Inferior parietal cortex (tissue), 1 donor: ENCODE data around the gene CDC14A.
"Not testable (repeated sequence)": the region's sequence is repeated elsewhere in the genome, so short reads cannot be mapped to it uniquely, and the experiment has no call there.

Experiments used
- DNase-seq: peaks from one replicate; pipeline ENCODE4 v3.0.0-alpha.2; 2016; ENCODE audit errors: extremely low spot score

The CDC14A gene, protein sequence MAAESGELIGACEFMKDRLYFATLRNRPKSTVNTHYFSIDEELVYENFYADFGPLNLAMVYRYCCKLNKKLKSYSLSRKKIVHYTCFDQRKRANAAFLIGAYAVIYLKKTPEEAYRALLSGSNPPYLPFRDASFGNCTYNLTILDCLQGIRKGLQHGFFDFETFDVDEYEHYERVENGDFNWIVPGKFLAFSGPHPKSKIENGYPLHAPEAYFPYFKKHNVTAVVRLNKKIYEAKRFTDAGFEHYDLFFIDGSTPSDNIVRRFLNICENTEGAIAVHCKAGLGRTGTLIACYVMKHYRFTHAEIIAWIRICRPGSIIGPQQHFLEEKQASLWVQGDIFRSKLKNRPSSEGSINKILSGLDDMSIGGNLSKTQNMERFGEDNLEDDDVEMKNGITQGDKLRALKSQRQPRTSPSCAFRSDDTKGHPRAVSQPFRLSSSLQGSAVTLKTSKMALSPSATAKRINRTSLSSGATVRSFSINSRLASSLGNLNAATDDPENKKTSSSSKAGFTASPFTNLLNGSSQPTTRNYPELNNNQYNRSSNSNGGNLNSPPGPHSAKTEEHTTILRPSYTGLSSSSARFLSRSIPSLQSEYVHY

DNA sequence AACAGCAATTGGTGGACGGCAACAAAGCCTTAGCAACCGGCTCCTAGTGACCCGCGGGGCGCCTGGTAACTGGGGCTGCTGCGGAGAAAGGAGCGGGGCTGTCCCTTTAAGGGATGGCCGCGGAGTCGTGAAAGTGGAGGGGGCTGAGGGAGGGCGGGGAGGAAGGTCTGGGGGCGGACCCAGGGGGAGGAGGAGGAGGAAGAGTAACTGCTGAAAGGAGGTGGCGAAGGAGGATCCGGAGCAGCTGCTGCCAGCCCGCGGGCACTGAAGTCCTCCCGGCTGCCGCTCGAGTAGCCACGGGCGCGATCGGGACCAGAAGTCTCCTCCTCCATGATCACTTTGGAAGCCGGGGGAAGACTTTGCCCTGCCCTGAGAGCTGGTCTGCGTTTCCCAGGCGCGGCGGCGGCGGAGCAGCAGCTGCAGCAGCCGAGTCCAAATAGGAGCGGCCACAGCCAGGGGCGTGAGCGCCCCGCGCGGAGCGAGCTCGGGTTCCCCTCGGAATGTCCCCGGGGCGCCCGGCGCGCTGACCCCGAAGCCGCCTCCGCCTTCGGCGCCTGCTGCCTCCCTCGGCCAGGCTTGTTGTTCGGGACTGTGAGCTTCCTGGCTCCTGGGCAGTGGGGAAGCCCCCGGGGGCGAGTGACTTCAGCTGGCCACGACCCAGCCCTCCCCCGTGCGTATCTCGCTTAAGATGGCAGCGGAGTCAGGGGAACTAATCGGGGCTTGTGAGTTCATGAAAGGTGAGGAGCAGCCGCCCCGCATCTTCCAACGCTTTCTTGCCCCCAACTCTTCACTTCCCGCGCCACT is at the start of gene CDC14A:
TSS of gene CDC14A (plus strand) at position 240 of the 804 bp plus-strand sequence. CDS start at position 689, 449 bp downstream.
- DNase-seq, result peak; percentile 75

DNA sequence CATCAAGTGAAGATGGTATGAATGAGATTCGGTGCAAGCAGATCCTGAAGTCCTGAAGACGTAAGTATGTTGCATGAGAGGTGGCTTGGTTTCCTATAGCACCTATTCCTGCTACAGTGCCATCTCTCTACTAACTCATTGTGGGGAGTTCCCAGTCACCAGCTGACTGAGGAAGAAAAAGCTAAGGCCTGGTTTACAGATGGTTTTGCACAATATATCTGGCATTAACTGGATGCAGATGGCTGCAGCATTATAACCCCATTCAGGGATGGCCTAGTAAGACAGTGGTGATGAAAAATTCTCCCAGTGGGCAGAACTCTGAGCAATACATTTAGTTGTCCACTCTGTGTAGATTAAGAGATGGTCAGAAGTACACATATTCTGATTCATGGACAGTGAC is 49.6 kb upstream of the CDC14A start:
- no peak for DNase-seq

DNA sequence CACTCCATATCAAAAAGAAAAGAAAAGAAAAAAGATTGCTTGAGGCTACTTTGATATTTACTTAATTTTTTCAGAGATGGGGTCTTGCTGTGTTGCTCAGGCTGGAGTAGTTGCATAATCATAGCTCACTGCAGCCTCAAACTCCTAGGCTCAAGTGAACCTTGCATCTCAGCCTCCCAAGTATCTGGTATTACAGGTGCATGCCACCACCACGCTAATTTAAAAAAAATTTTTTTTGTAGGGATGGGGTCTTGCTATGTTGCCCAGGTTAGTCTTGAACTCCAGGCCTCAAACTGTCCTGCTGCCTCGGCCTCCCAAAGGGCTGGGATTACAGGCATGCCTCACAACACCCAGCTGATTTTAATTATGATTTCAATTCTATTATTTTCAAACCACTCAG is 48.1 kb upstream of the CDC14A start:
- no peak for DNase-seq

DNA sequence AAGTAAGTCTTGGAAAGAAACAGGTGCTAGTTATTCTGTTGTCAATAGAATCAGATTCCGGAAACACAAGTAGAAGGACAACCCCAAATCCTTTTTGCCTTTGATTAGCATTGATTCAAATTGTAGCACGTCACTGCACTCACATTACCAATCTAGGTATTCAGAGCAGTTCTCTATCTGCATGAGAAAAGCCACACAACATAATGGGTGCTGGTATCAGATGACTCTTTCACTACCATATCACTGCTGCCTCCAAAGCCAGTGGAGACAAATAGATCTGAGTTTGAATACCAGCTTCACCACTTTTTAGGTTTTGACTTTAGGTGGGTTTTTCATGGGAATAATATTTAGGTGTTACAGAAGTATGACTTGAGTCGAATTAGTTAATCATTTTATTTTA is 47.4 kb upstream of the CDC14A start:
- no peak for DNase-seq

DNA sequence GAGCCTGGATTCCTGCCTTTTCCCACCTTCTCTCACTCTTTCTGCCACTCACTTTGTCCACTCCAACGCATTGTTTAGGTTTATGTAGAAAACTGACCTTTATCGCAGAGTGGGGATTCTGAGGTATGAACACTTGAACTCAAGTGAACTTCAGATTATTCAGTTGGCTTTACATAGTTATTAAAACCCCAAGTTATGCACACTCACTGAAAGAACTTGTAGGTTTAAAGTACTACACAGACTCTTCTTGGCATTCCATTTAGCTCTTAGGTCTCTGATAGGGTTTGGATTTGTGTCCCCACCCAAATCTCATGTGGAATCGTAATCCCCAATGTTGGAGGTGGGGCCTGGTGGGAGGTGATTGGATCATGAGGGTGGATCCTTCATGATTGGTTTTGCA is 46.4 kb upstream of the CDC14A start:
- DNase-seq, result no peak

DNA sequence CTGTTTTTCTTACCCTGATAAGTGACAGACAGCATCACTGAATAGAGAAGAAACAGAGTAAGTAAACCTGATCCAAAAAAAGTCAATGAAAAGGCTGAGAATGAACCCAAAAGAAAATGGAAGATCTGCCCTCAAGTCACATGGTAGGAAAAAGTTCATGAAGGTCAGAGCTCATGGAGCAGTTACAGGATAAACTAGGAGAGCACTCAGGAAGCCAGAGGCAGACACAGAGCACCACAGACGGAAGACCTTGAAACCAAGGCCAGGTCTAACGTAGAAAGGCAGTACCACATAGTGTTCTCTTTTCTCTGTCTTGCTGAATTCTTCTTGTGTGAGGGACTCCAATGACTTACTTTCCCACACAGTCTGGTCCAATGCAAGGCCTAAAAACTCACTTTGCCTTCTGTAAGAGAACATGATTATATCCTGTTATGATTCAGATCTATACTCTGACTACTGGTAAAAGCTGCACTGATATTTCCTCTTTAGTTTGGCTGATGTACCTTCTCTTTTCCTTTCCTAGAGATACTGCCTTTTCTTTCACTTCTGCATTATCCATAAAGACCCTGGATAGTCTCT is 45.5 kb upstream of the CDC14A start:
- DNase-seq, result no peak

DNA sequence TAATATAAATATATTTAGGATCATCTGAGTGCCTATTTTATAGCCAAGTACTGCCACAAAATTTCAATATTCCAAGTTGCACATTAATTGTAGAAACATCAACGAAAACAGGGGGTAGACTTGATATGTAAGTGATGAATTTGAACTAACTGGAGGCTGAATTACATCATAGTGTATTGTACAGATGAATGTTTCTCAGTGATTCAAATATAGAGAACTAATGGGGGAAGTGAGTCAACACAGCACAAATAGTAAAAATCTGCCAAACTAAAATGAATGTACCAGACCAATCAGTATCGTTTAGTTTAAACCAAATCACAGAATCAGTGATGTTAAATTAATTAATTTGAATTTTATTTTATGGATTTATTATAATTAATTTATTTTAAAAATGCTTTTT is 43.5 kb upstream of the CDC14A start:
- no peak for DNase-seq

DNA sequence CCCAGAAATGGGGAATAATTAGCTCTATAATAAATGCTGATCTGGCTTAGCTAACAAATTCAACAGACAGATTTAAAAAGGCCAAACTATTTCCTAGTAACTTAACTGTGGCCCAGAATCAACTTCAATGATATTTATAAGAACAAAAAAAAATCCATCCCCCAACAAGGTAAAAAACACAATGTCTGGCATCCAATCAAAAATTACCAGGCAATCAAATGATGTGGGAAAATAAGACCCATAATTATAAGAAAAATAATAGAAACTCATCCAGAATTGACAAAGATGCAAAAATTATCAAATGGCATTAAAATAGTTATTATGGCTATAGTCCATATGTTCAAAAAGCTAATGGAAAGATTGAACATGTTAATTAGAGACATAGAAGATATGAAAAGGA is 42.4 kb upstream of the CDC14A start:
- no peak for DNase-seq

DNA sequence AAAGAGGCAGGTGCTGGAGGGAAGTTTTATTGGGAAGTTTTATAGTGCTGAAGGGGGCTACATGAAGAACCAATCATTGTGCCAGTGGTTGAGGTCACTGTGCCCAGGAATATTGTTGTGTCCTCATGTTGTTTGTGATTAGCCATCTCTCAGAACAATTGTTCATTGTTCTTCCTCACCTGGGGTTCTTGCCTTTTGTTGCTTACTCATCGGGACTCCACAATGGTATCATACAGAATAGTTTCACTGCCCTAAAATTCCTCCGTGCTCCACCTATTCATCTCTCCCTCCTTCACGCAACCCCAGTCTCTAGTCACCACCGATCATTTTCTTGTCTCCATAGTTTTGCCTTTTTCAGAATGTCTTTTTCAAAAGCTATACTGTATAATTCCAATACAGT is 38.9 kb upstream of the CDC14A start:
- DNase-seq, result no peak

DNA sequence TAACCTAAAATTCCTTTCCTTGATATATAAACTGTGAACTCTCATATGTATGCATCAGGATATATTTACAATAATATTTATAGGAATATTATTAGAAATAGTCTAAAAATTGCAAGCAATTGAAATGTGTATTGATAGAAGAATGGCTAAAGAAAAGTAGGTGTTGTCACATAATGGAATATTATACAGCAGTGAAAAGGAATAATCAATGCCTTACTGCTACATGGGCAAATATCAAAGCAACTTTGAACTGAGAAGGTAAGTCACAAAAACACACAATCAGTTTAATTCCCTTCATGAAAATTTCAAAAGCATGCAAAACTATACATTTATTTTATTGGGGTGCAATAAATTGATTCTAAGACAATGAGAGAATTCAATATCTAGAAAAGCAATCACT is 35.7 kb upstream of the CDC14A start:
- no peak for DNase-seq

DNA sequence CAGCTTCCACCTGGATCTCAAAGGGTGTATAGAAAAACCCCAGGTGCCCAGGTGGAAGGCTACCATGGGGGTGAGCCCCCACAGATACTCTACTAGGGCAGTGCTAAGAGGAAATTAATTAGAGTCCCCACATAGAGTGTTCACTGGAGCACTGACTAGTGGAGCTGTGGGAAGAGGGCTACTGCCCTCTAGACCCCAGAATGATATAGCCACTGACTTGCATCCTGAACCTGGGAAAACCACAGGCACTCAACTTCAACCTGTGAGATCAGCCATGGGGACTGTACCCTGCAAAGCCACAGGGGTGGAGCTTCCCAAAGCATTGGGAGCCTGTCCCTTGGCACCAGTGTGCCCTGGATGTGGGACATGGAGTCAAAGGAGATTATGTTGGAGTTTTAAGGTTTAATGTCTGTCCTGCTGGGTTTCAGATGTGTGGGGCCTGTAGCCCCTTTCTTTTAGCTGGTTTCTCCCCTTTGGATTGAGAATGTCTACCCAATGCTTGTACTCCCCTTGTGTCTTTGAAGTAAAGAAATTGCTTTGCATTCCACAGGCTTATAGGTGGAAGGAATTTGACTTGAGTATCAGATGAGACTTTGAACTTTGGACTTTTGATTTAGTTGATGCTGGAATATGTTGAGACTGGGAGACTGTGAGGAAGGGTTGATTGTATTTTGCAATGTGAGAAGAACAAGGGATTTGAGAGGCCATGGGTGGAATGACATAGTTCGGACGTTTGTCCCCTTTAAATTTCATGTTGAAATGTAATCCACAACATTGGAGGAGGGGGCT is 31.8 kb upstream of the CDC14A start:
- no peak for DNase-seq

DNA sequence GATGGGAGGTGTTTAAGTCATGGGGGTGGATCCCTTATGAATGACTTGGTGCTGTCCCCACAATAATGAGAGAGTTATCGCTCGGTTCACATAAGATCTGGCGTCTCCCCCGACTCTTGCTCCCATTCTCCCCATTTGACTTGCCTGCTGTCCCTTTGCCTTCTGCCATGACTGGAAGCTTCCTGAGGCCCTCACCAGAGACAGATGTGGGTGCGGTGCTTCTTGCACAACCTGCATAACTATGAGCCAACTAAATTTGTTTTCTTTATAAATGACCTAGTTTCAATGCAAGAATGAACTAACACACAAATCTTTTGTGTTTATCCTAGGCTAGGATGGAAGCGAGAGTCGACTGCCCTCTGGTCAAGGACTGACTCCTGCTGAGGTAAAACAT is 31.2 kb upstream of the CDC14A start:
- DNase-seq, result no peak

DNA sequence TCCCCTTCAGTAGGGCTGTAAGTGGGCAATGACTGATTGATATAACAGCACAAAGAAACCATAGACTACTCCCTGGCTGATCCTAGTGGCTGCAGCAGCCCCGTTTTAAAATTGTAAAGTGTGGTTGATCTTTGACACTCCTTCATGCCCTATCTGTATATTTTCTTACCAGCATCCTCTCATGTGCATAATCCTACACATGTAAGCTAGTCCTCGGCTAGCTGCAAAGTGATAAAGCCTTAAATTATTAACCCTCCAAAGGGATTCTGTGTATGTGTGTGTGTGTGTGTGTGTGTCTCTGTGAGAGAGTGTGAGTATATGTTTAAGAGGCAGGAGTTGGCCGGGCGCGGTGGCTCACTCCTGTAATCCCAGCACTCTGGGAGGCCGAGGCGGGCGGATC is 30.8 kb upstream of the CDC14A start:
- no peak for DNase-seq

DNA sequence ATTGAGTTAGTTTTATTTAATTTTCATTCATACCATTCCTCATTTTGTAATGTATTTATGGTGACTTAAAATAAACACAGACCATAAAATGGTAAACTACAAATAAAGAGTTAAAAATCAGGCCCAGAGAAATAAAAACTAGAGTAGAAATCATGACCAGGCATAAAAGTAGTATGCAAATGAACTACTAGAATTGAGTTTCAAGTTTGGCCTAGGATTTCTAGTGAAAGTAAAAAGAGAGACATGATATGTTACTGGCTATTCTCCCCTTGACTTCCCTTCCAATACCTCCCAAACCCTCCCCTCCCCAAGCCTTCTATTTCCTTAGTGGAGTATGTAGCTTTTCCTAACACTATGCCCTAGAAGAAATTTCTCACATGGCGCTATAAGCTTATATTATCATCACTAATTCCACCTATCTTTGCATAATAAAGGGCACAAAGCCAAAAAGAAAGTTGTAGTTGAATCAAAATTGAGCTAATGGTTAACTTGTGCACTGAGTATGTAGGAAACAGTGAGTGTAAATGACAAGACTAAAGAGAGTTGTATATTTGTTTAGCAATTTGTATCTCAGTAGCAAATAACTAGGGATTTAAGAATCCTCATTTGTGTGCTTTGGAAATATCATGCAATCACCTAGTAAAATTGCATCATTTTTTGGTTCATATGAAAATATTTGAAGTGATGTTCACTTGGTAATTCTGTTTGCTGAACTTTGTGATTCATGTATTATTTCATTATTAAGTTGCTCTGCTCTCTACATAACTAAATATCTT is 29.7 kb upstream of the CDC14A start:
- no peak for DNase-seq

DNA sequence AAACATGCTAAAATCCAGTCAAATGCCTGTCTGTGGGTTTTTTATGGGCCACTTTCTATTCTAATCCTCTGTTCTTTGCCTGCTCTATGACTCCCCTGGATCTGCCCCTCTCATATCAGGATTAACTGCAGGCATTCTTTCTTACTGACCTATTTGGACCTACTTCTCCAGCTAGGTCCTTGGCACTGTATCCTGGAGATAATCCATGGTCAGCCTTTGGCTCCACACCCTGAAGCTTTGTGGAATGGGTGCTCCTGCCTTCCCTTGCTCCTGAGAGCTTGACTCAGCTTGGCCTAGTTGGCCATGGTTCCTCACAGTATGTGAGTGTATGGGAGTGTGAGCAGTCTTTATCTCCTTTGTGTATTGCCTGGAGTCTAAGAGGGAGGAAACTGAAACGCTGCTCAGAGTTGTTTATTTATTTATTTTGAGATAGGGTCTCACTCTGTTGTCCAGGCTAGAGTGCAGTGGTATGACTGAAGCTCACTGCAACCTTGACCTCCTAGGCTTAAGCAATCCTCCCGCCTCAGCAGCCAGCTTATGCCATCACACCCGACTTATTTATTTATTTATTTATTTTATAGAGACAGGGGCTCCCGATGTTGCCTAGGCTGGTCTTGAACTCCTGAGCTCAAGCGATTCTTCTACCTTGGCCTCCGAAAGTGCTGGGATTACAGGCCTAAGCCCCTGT is 28.7 kb upstream of the CDC14A start:
- no peak for DNase-seq

DNA sequence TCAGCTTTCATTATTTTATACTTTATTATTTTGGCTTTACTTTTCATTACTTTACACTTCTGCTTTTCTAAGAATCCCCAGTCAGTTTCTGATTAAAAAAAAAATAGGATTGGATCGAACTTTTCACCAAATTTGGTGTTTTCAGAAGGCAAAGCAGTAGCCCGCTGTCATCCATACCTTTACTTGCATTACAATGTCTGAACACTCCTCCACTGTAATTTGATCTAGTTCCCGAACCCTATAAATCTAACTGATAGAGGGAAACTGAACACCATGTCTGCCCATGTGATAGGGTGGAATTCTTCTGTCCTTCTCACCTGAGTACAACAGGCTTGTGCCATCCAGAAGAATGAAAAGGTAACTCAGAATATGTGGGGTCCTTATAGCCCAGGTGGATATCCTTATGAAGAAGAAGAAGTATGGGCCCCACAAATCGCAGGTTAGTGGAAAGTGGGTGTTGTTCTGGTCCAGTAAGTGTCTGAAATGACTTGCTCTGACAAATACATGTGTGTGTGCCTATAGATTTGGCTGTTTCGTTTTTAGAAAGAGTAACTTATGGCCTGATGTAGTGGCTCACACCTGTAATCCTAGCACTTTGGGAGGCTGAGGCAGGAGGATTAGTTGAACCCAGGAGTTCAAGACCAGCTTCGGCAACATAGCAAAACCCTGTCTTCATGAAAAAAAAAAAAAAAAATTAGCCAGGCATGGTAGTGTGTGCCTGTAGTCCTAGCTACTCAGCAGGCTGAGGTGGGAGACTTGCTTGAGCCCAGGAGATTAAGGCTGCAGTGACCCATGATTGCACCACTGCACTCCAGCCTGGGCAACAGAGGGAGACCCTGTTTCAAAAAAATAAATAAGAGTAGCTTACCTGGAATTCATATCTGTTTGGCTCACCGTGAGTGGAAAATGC is 26.6 kb upstream of the CDC14A start:
- no peak for DNase-seq

DNA sequence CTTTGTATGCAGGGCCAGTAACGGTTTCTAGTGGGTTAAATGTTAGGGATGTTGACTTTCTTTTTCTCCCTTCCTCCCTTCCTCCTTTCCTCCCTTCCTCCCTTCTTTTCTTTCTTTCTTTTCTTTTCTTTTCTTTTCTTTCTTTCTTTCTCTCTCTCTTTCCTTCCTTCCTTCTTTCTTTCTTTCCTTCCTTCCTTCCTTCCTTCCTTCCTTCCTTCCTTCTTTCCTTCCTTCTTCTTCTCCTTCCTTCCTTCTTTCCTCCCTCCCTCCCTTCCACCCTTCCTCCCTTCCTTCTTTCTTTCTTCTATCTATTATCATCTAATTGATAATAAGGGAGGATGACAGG is 26.0 kb upstream of the CDC14A start:
- DNase-seq, result not testable (repeated sequence)

DNA sequence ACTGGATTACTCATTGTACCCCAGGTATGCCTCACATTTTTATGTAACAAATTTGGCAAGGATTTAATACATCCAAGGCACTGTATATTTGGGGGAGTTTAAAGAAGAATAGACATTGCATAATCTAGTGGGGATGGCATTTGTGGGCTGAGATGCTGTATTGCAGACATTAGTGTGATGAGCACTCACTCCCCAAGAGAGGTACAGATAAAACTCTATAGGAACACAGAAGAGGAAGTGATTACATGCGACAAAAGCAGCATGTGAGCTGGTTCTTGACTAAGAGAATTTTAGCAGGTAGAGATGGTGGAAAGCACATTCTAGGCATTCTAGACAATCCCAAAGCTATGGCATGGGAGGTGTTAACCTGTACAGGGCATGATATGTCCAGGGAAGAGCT is 24.2 kb upstream of the CDC14A start:
- DNase-seq, result no peak

DNA sequence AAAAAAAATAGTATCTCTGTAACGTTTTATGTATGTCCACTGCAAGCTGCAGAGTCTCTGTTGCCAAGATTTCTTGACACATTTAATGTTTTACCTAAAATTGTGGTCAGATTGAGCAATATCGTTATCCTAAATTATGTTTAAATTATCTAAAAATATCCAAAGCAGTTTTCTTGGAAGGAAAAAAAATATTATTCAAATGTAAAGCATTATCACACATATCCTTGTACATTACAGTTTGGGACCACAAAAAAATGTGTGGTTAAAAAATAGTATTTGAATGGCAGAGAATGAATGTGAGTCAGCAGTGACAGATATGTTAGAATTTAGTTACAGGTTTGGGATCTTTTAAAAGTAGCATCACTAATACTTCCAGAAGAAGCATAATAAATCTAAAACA is 21.2 kb upstream of the CDC14A start:
- DNase-seq, result not testable (repeated sequence)
